ENCODE measurements around the gene GOLGA6L26.
"Not testable (repeated sequence)": the region's sequence is repeated elsewhere in the genome, so short reads cannot be mapped to it uniquely, and the experiment has no call there.

The GOLGA6L26 gene, protein sequence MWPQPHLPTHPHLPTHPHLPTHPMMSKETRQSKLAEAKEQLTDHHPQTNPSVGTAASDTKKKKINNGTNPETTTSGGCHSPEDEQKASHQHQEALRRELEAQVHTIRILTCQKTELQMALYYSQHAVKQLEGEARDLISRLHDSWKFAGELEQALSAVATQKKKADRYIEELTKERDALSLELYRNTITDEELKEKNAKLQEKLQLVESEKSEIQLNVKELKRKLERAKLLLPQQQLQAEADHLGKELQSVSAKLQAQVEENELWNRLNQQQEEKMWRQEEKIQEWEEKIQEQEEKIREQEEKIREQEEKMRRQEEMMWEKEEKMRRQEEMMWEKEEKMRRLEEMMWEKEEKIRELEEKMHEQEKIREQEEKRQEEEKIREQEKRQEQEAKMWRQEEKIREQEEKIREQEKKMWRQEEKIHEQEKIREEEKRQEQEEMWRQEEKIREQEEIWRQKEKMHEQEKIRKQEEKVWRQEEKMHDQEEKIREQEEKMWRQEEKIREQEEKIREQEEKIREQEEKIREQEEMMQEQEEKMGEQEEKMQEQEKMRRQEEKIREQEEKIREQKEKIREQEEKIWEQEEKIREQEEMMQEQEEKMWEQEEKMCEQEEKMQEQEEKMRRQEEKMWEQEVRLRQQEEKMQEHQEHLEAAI

DNA sequence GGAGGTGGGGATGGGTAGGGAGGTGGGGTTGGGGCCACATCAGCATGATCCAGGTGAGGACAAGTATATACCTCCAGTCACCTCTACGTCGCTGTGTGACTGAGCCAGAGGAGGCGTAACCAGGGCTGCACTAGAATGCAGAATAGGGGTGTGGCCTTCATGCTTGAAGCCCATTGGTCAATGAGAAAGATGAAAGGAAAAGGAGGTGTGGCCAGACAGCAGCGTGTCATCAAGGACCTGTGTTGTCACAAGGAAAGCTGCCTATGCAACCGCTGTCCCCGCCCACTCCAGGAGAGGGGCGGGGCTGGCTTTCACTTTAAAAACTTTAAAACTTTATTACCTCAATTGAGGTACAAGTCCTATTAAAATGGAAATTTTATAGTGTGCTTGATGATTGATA lies at the start of gene GOLGA6L26:
Gene GOLGA6L26, minus strand, starts transcription at position 101 of the 400 bp plus-strand sequence. Its CDS starts 61 bp downstream, at position 40.
- DNase-seq (ENCODE audit: low read depth) = not testable (repeated sequence)

DNA sequence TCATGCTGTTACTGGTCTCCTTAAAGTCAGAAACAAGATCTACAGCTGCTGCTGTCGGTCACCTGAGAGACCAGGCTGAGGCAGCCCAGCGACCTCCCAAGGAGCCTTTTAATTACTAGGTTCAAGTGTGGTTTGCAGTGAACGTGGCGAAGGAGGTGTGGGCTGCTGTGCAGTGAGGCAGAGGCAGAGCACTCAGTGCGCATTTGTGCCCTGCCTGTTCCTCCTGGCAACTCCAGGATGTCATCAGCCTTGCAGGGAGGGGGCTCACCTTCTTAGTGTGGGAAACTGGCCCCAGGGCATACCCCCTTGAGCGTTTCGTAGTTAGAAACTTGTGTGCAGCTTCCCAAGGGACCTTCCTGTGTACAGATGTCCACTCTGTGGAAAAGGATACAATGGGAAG lies 47.2 kb upstream of the GOLGA6L26 start:
- not testable (repeated sequence) for DNase-seq (ENCODE audit: low read depth)

DNA sequence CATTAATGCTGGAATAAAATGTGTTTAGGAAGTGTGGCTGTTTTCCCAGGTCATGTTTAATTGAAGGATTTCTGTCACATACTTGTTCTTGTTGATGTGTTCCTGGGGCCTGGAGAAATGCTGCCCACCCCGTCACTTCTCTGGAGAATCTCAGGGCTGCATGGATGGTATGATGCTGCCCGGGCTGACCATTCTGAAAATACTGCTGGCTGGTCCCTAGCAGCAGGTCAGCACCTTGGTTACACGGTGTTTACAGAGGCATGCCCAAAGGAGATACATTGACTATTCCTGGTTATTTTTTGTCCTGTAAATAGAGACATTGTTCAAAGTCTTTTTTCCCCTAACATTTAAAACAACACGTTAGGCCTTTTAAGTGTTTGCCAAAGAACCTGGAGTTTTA lies 46.7 kb upstream of the GOLGA6L26 start:
- DNase-seq (ENCODE audit: low read depth) = not testable (repeated sequence)

DNA sequence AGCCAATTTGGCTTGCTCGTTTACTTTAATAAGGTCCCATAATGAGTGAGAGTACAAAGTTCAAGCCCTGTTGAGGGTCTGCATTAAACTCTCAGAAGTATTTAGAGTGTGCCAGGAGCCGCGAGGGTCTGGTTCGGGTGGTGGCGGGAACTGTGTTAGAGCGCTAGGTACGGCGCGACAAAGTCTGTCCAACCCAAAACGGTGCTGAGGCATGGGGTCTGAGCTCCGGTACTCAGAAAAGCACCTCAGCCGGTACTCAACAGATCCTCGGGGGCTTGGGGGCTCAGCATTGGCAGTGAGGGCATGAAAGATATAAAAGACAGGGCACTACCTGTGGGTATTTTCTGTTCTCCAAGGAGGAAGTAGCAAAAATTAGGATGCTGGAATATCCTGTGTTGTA lies 45.0 kb upstream of the GOLGA6L26 start:
- not testable (repeated sequence) for DNase-seq (ENCODE audit: low read depth)

DNA sequence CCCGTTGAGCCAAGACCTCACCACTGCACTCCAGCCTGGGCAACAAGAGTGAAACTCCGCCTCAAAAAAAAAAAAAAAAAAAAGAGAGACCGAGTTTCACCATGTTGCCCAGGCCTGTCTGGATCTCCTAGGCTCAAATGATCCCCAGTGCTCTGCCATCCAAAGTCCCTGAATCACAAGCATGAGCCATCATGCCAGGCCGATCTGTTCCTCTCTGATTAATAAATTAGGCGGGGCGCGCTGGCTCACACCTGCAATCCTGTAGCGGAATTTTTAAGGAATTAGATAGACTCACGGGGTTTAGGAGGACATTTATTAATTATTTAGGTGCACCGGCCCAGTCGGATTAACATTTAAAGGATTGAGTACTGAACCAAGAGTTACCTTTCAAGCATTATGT lies 40.2 kb upstream of the GOLGA6L26 start:
- DNase-seq (ENCODE audit: low read depth) = not testable (repeated sequence)

DNA sequence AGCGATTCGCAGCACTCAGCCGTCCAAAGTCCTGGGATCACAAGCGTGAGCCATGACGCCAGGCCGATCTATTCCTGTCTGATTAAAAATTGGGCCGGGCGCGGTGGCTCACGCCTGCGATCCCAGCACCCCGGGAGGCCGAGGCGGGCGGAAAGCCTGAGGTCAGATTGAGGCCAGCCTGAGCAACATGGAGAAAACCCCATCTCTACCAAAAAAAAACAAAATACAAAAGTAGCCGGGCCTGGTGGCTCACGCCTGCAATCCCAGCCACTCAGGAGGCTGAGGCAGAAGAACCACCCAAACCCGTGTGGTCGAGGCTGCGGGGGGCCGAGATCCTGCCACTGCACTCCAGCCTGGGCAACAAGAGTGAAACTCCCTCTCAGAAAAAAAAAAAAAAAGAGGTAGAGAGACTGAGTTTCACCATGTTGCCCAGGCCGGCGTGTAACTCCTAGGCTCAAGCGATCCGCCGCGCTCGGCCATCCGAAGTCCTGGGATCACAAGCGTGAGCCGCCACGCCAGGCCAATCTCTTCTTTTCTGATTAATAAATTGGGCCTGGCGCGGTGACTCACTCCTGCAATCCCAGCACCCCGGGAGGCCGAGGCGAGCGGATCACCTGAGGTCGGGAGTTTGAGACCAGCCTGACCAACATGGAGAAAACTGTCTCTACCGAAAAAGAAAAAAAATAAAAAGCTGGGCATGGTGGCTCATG lies 39.0 kb upstream of the GOLGA6L26 start:
- DNase-seq (ENCODE audit: low read depth) = not testable (repeated sequence)

DNA sequence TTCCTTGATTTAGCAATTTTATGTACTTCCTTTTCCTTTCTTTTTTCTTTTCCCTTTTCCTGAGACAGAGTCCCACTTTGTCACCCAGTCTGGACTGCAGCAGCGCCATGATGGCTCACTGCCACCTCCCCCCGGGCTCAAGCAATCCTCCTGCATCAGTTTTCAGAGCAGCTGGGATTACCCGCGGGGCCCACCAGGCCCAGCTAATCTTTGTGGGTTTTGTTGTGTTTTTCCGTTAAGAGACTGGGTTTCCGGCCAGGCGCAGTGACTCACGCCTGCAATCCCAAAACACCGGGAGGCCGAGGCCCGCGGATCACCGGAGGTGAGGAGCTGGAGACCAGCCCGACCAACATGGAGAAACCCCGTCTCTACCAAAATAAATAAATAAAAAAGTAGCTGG lies 38.3 kb upstream of the GOLGA6L26 start:
- DNase-seq (ENCODE audit: low read depth) = no peak

DNA sequence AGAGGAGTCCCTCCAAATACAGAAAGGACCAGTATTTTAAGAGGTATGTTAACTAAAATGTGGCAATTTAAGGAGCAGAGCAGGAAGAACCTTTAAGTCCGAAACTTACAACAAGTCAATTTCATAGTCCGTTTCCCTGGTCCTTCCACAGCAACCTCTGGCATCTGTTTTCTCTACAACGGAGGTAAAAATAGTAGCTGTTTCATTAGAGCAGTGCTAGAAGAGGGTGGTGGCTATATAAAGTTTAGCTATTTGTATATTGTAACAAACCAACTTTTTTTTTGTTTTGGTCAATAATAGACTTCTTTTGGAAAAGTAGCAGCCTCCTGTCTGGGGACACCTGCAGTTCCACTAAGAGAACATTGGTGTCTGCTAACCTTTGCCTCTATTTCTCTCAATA lies 37.9 kb upstream of the GOLGA6L26 start:
- DNase-seq (ENCODE audit: low read depth) = not testable (repeated sequence)

DNA sequence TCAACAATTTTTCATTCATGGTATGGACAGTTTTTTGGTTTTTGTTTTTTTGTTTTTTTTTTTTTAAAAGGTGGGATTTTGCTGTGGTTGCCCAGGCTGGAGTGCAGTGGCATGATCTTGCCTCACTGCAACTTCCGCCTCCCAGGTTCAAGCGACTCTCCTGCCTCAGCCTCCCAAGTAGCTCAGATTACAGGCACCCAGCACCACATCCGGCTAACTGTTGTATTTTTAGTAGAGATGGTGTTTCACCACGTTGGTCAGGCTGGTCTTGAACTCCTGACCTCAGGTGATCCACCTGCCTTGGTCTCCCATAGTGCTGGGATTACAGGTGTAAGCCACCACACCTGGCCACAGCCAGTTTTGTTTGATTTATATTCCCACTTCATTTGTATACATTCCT lies 37.1 kb upstream of the GOLGA6L26 start:
- DNase-seq (ENCODE audit: low read depth) = not testable (repeated sequence)

DNA sequence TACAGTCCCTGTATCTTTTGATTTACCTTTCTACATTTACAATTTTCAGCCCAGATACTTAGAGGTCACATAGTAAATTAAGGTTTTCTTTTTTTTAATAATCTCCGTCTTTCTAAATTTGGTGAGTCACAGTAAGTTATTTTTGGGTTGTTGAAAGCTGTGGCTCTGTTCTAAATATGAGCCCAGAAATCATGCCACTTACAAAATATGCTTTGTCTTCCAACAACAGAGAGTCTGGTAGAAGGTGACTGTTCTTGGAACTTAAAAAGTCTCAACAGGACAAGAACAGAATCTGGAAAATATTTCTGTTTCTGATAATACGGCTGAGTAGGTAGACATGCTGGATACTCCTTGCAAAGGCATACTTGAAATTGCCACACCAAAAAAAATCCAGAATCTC lies 36.6 kb upstream of the GOLGA6L26 start:
- DNase-seq (ENCODE audit: low read depth) = no peak

DNA sequence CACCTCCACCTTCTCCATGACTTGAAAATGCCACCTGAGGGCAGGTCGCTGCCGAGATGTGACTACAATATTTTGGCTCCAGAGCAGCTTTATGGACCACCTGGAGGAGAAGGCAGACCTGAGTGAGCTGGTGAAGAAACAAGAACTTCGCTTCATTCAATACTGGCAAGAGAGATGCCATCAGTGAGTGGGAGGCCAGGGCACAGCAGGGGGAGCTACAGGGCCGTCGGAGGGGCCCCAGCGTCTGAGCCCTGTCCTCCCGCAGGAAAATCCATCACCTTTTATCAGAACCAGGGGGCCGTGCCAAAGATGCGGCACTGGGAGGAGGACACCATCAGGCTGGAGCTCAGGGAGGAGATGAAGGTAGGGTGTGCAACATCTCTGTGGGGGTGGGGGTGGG lies 30.3 kb upstream of the GOLGA6L26 start:
- not testable (repeated sequence) for DNase-seq (ENCODE audit: low read depth)

DNA sequence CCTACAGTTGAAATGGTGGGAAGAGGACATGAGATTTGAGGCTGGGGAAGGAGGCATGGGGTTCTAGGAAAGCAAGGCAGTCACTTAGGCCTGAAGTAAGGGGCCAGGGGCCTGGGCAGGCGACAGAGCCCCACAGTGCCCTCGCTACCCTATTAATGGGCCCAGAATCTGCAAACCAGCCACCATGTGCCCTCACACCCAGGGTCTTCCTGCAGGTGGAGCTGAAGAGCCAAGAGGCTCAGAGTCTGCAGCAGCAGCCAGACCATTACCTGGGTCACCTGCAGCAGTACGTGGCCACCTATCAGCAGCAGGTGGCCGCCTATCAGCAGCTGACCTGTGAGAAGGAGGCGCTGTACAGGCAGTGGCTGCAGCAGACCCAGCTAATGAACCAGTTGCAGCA lies 28.6 kb upstream of the GOLGA6L26 start:
- DNase-seq (ENCODE audit: low read depth) = not testable (repeated sequence)

DNA sequence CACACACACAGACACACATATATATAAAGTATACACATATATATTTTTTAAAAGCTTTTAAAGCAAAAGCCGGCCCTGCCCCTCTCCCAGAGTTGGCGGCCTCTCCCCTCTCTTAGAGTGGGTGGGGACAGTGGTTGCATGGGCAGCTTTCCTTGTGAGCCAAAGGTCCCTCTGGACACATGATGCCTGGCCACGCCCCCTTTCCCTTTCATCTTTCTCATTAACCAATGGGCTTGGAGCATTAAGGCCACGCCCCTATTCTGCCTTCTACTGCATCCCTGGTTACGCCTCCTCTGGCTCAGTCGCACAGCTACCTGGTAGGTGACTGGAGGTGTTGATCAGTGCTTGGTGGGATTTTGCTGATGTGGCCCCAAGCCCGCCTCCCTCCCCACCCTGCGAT lies 20.5 kb upstream of the GOLGA6L26 start, which contains the start of gene GOLGA8S:
Gene GOLGA8S, plus strand, starts transcription at position 301 of the 400 bp plus-strand sequence. Its CDS starts 62 bp downstream, at position 363.
- not testable (repeated sequence) for DNase-seq (ENCODE audit: low read depth)

DNA sequence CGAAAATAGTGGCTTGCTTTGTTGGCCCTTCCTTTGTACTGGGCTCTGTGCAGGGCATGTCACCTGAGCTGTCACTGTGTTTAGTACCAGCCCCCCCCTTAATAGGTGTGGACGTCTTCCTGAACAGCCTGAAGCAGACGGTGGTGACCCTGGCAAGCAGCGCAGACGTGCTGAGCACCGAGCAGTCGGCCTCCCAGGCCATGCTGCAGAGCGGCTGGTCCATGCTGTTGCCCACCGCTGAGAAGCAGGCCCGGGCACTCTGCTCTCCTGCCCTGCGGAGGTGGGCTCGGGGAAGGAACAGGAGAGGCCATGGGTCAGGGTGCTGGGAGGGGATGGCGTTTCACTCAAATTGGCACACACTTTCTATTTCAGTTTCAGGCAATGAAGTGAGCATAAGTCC lies 22.8 kb downstream of the GOLGA6L26 start:
- not testable (repeated sequence) for DNase-seq (ENCODE audit: low read depth)

DNA sequence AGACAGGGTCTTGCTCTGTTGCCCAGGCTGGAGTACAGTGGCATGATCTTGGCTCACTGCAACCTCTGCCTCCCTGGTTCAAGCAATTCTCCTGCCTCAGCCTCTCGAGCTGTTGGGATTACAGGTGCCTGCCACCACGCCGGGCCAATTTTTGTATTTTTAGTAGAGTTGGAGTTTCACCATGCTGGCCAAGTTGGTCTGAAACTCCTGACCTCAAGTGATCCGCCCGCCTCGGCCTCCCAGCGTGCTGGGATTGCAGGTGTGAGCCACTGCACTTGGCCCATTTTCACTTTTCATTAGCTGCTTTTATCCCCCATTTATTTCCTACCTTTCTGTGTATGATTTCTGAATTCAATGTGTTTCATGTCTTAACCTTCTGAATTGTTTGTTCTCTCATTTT lies 28.1 kb downstream of the GOLGA6L26 start:
- not testable (repeated sequence) for DNase-seq (ENCODE audit: low read depth)

DNA sequence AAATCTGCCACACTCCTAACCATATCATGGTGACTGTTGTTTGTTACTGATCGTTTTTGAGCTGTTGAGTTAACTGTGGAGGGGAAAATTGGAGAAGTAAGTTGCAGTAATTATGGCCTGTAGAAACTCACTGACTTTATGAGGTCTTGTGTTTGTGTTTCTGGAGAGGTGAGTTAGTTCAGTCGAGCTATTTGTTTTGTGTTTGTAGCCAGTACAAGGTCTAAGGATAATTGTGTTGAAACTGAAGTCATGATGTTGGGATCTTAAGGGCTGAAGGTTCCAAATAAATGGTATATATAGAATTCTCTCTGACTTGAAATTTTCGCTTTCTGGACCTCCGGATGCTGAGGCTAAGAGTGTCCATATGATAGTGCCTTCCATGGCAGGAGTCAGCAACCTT lies 29.2 kb downstream of the GOLGA6L26 start:
- DNase-seq (ENCODE audit: low read depth) = not testable (repeated sequence)

DNA sequence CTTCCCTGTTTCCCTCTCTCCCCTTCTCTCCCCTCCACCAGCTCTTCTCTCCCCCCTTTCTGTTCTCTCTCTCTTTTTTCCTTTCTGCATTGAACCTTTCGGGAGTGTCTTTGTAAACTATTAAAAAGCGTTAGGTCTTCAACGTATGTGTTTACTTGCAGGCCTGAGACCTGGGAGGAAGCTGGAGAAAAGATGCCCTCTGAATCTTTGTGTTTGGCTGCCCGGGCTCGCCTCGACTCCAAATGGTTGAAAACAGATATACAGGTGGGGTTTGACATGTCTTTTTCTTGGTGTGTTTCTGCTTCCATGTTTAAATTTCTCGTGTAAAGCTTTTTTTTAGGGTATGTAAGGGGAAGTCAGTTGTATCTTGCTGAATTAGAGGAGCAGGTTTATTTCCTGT lies 29.7 kb downstream of the GOLGA6L26 start:
- DNase-seq (ENCODE audit: low read depth) = not testable (repeated sequence)

DNA sequence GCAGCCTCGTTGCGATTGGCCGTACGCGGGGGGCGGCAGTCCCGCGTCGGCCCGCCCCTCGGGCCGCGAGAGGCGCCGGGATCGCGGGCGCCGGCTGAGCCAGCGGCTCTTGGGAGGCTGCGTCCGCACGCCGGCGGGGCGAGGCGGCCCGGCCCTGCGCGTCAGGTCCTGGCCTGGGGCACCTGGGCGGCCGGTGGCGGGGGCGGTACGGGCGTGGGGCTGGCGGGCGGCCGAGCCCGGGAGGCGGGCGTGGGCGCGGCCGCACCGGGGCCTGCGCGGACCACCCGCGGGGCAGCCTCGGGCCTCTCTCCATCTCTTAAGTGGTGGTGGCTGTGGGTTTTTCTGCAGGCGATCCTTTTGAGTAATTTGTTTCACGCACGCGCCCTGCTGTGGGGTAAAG lies 30.3 kb downstream of the GOLGA6L26 start:
- peak; percentile 10 for DNase-seq (ENCODE audit: low read depth)

DNA sequence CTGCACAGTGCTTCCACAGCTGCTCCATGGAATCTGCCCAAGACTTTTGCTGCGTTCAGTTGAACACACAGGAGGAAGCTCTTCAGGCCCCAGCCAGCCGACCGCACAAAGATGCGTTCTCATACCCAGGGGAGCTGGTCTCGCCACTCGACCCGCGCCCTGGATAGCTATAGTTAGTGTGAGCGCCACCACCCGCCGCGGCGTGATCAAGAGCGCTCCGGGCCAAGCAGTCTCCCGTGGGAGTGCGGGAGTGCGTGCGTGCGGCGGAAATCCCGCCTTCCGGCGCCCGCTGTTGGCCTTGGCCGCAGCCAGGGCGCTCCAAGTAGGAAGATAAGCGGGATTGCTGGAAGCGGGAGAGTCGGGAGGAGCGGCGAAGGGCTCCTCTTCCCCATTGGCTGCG lies 30.8 kb downstream of the GOLGA6L26 start:
- DNase-seq (ENCODE audit: low read depth) = not testable (repeated sequence)

Data from activated T-helper 1 cell treated with Interleukin-2 at 50 U/mL for 16 hours (primary cell).